ENCODE measurements around the gene COL8A2.
A peak's percentile ranks its signal among the peaks of the same experiment; 100 is the strongest.
"Not testable (repeated sequence)": the region's sequence is repeated elsewhere in the genome, so short reads cannot be mapped to it uniquely, and the experiment has no call there.

COL8A2 gene

GRCh38 chr1:36125129-36125991 is at the start of gene COL8A2:
Gene COL8A2 (minus strand): TSS chr1:36125222. CDS start chr1:36100242, 24,980 bp downstream.
- DNase-seq, result peak; percentile 82

GRCh38 chr1:36174713-36175112 is 49.7 kb upstream of the COL8A2 start:
- no peak for DNase-seq

GRCh38 chr1:36172983-36173382 is 48.0 kb upstream of the COL8A2 start:
- no peak for DNase-seq

- DNase-seq, result no peak
Observed at GRCh38 chr1:36172017-36172747, 47.2 kb upstream of the COL8A2 start.

GRCh38 chr1:36170643-36171412 is 45.8 kb upstream of the COL8A2 start:
- no peak for DNase-seq

- no peak for DNase-seq
Observed at GRCh38 chr1:36168514-36168913, 43.5 kb upstream of the COL8A2 start.

GRCh38 chr1:36166938-36167905 is 42.2 kb upstream of the COL8A2 start:
- DNase-seq, result no peak

GRCh38 chr1:36166136-36166535 is 41.1 kb upstream of the COL8A2 start:
- no peak for DNase-seq

- DNase-seq, result no peak
Observed at GRCh38 chr1:36165145-36165544, 40.1 kb upstream of the COL8A2 start.

GRCh38 chr1:36164361-36164760 is 39.3 kb upstream of the COL8A2 start:
- DNase-seq, result no peak

- DNase-seq, result no peak
Observed at GRCh38 chr1:36163426-36163825, 38.4 kb upstream of the COL8A2 start.

- no peak for DNase-seq
Observed at GRCh38 chr1:36162680-36163239, 37.7 kb upstream of the COL8A2 start.

GRCh38 chr1:36161641-36162531 is 36.9 kb upstream of the COL8A2 start:
- DNase-seq, result no peak

- DNase-seq, result peak; percentile 67
Observed at GRCh38 chr1:36160949-36161485, 36.0 kb upstream of the COL8A2 start.

GRCh38 chr1:36160388-36160948 is 35.4 kb upstream of the COL8A2 start:
- DNase-seq, result no peak

- DNase-seq, result no peak
Observed at GRCh38 chr1:36159614-36160387, 34.8 kb upstream of the COL8A2 start.

GRCh38 chr1:36158827-36159252 is 33.8 kb upstream of the COL8A2 start:
- DNase-seq, result not testable (repeated sequence)

GRCh38 chr1:36157973-36158826 is 33.2 kb upstream of the COL8A2 start:
- DNase-seq, result no peak

Measured in right forelimb (tissue), 1 donor.